H9 (cell line): ENCODE results near the gene TMEM179B. TPM values are rescaled to one million over a fixed set of nuclear protein-coding genes. Genes with fewer than 3 reads are reported as not detected.

Experiments
- DNase-seq: peaks from one replicate; pipeline ENCODE4 v3.0.0-alpha.2; 2017
- H2AFZ ChIP-seq: one replicate; pipeline ENCODE4 v1.6.1; 2013; ENCODE audit warnings: mild to moderate bottlenecking, low read length, control low read depth, moderate library complexity
- H2AK5ac ChIP-seq: 2 replicates; pipeline ENCODE4 v1.6.1; 2013; ENCODE audit warnings: low read length, control low read depth, mixed read lengths; ENCODE audit not compliant: insufficient read length
- H2BK120ac ChIP-seq: one replicate; pipeline ENCODE4 v1.6.1; 2013; ENCODE audit warnings: low read depth, mild to moderate bottlenecking, low read length, control low read depth, inconsistent platforms; ENCODE audit not compliant: poor library complexity, severe bottlenecking
- H2BK12ac ChIP-seq: 2 replicates; pipeline ENCODE4 v1.6.1; 2013; ENCODE audit warnings: low read length, control low read depth, mixed read lengths, low read depth; ENCODE audit not compliant: insufficient read length
- H2BK15ac ChIP-seq: 2 replicates; pipeline ENCODE4 v1.6.1; 2013; ENCODE audit warnings: low read depth, low read length, control low read depth
- H2BK20ac ChIP-seq: one replicate; pipeline ENCODE4 v1.6.1; 2013; ENCODE audit warnings: low read depth, mild to moderate bottlenecking, low read length, control low read depth, inconsistent platforms; ENCODE audit not compliant: poor library complexity, severe bottlenecking
- H2BK5ac ChIP-seq: 2 replicates; pipeline ENCODE4 v1.6.1; 2013; ENCODE audit warnings: low read length, control low read depth, mixed read lengths; ENCODE audit not compliant: insufficient read length
- H3K14ac ChIP-seq: 2 replicates; pipeline ENCODE4 v1.6.1; 2013; ENCODE audit warnings: low read length, control low read depth; ENCODE audit not compliant: insufficient read depth
- H3K18ac ChIP-seq: 2 replicates; pipeline ENCODE4 v1.6.1; 2013; ENCODE audit warnings: low read depth, mild to moderate bottlenecking, mixed read lengths, low read length, control low read depth; ENCODE audit not compliant: insufficient read length
- H3K23ac ChIP-seq: 2 replicates; pipeline ENCODE4 v1.6.1; 2013; ENCODE audit warnings: low read length, control low read depth, mixed read lengths, low read depth; ENCODE audit not compliant: insufficient read length
- H3K23me2 ChIP-seq: 2 replicates; pipeline ENCODE4 v1.6.1; 2013; ENCODE audit warnings: low read depth, mild to moderate bottlenecking, mixed read lengths, low read length, control low read depth; ENCODE audit not compliant: insufficient read length, poor library complexity, severe bottlenecking
- H3K27ac ChIP-seq: 2 replicates; pipeline ENCODE4 v1.5.1; 2013; ENCODE audit warnings: low read length, control low read depth, mixed read lengths, low read depth; ENCODE audit not compliant: insufficient read length
- H3K27me3 ChIP-seq: 2 replicates; pipeline ENCODE4 v1.6.1; 2013; ENCODE audit warnings: low read length, control low read depth, inconsistent platforms; ENCODE audit not compliant: insufficient read depth
- H3K4ac ChIP-seq: 2 replicates; pipeline ENCODE4 v1.6.1; 2013; ENCODE audit warnings: low read depth, mild to moderate bottlenecking, control low read depth, inconsistent platforms, low read length, moderate library complexity
- H3K4me1 ChIP-seq: 2 replicates; pipeline ENCODE4 v1.6.1; 2013; ENCODE audit warnings: low read length, control low read depth, inconsistent platforms; ENCODE audit not compliant: insufficient read depth
- H3K4me2 ChIP-seq: 2 replicates; pipeline ENCODE4 v1.6.1; 2013; ENCODE audit warnings: low read length, control low read depth, mixed read lengths; ENCODE audit not compliant: insufficient read length, insufficient read depth
- H3K56ac ChIP-seq: 2 replicates; pipeline ENCODE4 v1.6.1; 2013; ENCODE audit warnings: low read depth, mild to moderate bottlenecking, mixed read lengths, low read length, control low read depth; ENCODE audit not compliant: insufficient read length
- H3K79me1 ChIP-seq: 2 replicates; pipeline ENCODE4 v1.6.1; 2013; ENCODE audit warnings: low read depth, mild to moderate bottlenecking, moderate library complexity, low read length, control low read depth, inconsistent platforms; ENCODE audit not compliant: insufficient read depth, poor library complexity, severe bottlenecking
- H3K79me2 ChIP-seq: 2 replicates; pipeline ENCODE4 v1.6.1; 2013; ENCODE audit warnings: low read length, control low read depth, inconsistent platforms; ENCODE audit not compliant: insufficient read depth
- H3K9ac ChIP-seq: 2 replicates; pipeline ENCODE4 v1.6.1; 2013; ENCODE audit warnings: low read length, control low read depth, mixed read lengths; ENCODE audit not compliant: insufficient read length; ENCODE audit errors: extremely low read depth
- H3K9me3 ChIP-seq: one replicate; pipeline ENCODE4 v1.6.1; 2013; ENCODE audit warnings: low read depth, low read length, inconsistent platforms; ENCODE audit not compliant: control insufficient read depth
- H3T11ph ChIP-seq: one replicate; pipeline ENCODE4 v1.6.1; 2013; ENCODE audit warnings: mild to moderate bottlenecking, low read length, control low read depth, inconsistent platforms
- H4K20me1 ChIP-seq: one replicate; pipeline ENCODE4 v1.6.1; 2013; ENCODE audit not compliant: control insufficient read depth, insufficient read length, insufficient read depth
- H4K5ac ChIP-seq: 2 replicates; pipeline ENCODE4 v1.6.1; 2013; ENCODE audit warnings: low read depth, mild to moderate bottlenecking, mixed read lengths, low read length, control low read depth; ENCODE audit not compliant: insufficient read length
- H4K8ac ChIP-seq: replicated peaks from 2 replicates; pipeline ENCODE4 v1.6.1; 2013; ENCODE audit warnings: low read length, control low read depth, mixed read lengths, low read depth; ENCODE audit not compliant: insufficient read length
- H4K91ac ChIP-seq: 2 replicates; pipeline ENCODE4 v1.6.1; 2013; ENCODE audit warnings: low read depth, mild to moderate bottlenecking, moderate library complexity, mixed read lengths, low read length, control low read depth; ENCODE audit not compliant: insufficient read length
- H3K27ac Mint-ChIP-seq, 3 experiments: 2 replicates in 2 of 3; 3 replicates in 1 of 3; pipeline ENCODE4 v1.8.0; 2020 to 2021; ENCODE audit warnings: mixed read lengths in 3 of 3, mild to moderate bottlenecking in 1 of 3, moderate library complexity in 1 of 3
- H3K27me3 Mint-ChIP-seq: 2 replicates; pipeline ENCODE4 v1.8.0; 2021; ENCODE audit warnings: low read depth, mild to moderate bottlenecking, moderate library complexity, mixed read lengths
- H3K36me3 Mint-ChIP-seq, 3 experiments: 2 replicates in 2 of 3; 3 replicates in 1 of 3; pipeline ENCODE4 v1.8.0; 2020 to 2021; ENCODE audit warnings: low read depth in 3 of 3, mixed read lengths in 3 of 3; ENCODE audit not compliant: insufficient read depth in 1 of 3
- H3K4me1 Mint-ChIP-seq, 2 experiments: 2 replicates each; pipeline ENCODE4 v1.8.0; 2020; ENCODE audit warnings: mixed read lengths in 2 of 2
- H3K4me3 Mint-ChIP-seq, 2 experiments: 2 replicates in 1 of 2; 3 replicates in 1 of 2; pipeline ENCODE4 v1.8.0; 2020 to 2021; ENCODE audit warnings: mild to moderate bottlenecking in 2 of 2, mixed read lengths in 2 of 2, moderate library complexity in 1 of 2
- H3K9me3 Mint-ChIP-seq, 2 experiments: 2 replicates in 1 of 2; 3 replicates in 1 of 2; pipeline ENCODE4 v1.8.0; 2020; ENCODE audit warnings: mild to moderate bottlenecking in 2 of 2, mixed read lengths in 2 of 2, moderate library complexity in 1 of 2
- CTCF ChIP-seq: fragments of 200-600 bp; sonication (generic); conservative IDR thresholded peaks from 3 replicates; pipeline ENCODE4 v1.8.0; 2021; ENCODE audit warnings: antibody characterized with exemption, mild to moderate bottlenecking
- WGBS: extraction: QIAGEN DNeasy Blood & Tissue Kit; methylation state at CpG from one replicate; pipeline ENCODE4 v1.1.7; 2013; ENCODE audit warnings: missing lambda C conversion rate, low lambda C conversion rate, mixed read lengths; ENCODE audit not compliant: insufficient read length; ENCODE audit errors: extremely low coverage; 5-methylcytosine and 5-hydroxymethylcytosine counted together
- total RNA-seq: library from RNA; stranded (reverse); gene quantifications from 2 replicates; pipeline ENCODE4 v1.2.1, GENCODE V29; 2021

Gene TMEM179B
- total RNA-seq, 1 experiment from 2014 or later: 25.0 TPM

- H2BK5ac ChIP-seq: no peak within 1 kb of the TSS
- no peak within 1 kb of the TSS for H2BK120ac ChIP-seq
- peak within 1 kb of the TSS; percentile 88 for H3K18ac ChIP-seq
- no peak for TF ChIP-seq CTCF
- Mint-ChIP-seq H3K27ac (peak within 1 kb of the TSS; percentile 99), H3K4me3 (peak within 1 kb of the TSS; percentile 97 to 99), H3K4me1 (peaks cover 27 to 36% of the 10 kb centered on the region in 2 experiments), H3K9me3 (no peaks in the 10 kb centered on the region), H3K27me3 (no peaks in the 10 kb centered on the region), H3K36me3 (peaks cover 27 to 40% (median 31%) of the 10 kb centered on the region in 3 experiments)
- peak within 1 kb of the TSS; percentile 80 for H3K14ac ChIP-seq
- peaks cover 10% of the 10 kb centered on the region for H3K79me1 ChIP-seq
- peak within 1 kb of the TSS; percentile 50 for H3K27ac ChIP-seq
- WGBS: no CpG with 5 or more reads among the region's 47 CpGs
- H3K9ac ChIP-seq: peak within 1 kb of the TSS; percentile 79
- H3K4ac ChIP-seq: no peak within 1 kb of the TSS
- no peak within 1 kb of the TSS for H4K5ac ChIP-seq
- H2BK20ac ChIP-seq: no peak within 1 kb of the TSS
- H4K91ac ChIP-seq: no peak within 1 kb of the TSS
- H3K4me2 ChIP-seq: peak within 1 kb of the TSS; percentile 45
- peak within 1 kb of the TSS; percentile 46 for H2AFZ ChIP-seq
- no peak within 1 kb of the TSS for H2BK12ac ChIP-seq
- no peaks in the 10 kb centered on the region for H3K27me3 ChIP-seq
- peaks cover 3% of the 10 kb centered on the region for H3K23me2 ChIP-seq
- no peak within 1 kb of the TSS for H2BK15ac ChIP-seq
- H4K8ac ChIP-seq: no peak within 1 kb of the TSS
- H3K23ac ChIP-seq: no peak within 1 kb of the TSS
- no peak within 1 kb of the TSS for H3K56ac ChIP-seq
- peaks cover 21% of the 10 kb centered on the region; the same call in 1 of the 2 replicates for H3K79me2 ChIP-seq
- no peak within 1 kb of the TSS for H2AK5ac ChIP-seq
- H4K20me1 ChIP-seq: no peaks in the 10 kb centered on the region
- H3K4me1 ChIP-seq: no peaks in the 10 kb centered on the region
- no peaks in the 10 kb centered on the region for H3K9me3 ChIP-seq
- peak; percentile 100 for DNase-seq
- no peak within 1 kb of the TSS for H3T11ph ChIP-seq
Measured at GRCh38 chr11:62753736-62754603, 33.2 kb upstream of the TMEM179B start, which contains the start of gene ZBTB3. ZBTB3 (minus strand) TSS chr11:62754160; CDS start chr11:62753664, 496 bp downstream.
